Astrocyte of the cerebellum (primary cell): ENCODE results near the gene ZNF487.

ENCODE experiments used
- DNase-seq: peaks from one replicate; pipeline ENCODE4 v3.0.0-alpha.2; 2011; ENCODE audit warnings: low read depth
- H3K4me3 ChIP-seq: 2 replicates; pipeline ENCODE4 v1.5.1; 2011; ENCODE audit warnings: mild to moderate bottlenecking, low read depth, low read length, moderate library complexity
- CTCF ChIP-seq: IDR thresholded peaks from 2 replicates; pipeline ENCODE4 v1.5.1; 2012; ENCODE audit warnings: low read length, low read depth, moderate library complexity, mild to moderate bottlenecking; ENCODE audit errors: missing control alignments
- in situ Hi-C: cut with HindIII; loops from 2 replicates; pipeline ENCODE4 v1.10.0; 2017; ENCODE audit warnings: low sequenced_read_pairs

ZNF487 gene

GRCh38 chr10:43471146-43471545, 34.2 kb downstream of the ZNF487 start:
- H3K4me3 ChIP-seq: no peak overlapping the region
- in situ Hi-C loops: no loop called here
- DNase-seq: no peak
- TF ChIP-seq CTCF: no peak

GRCh38 chr10:43471935-43472720, 35.2 kb downstream of the ZNF487 start:
- in situ Hi-C loops: no loop called here
- TF ChIP-seq CTCF: no peak
- DNase-seq: no peak
- no peak overlapping the region for H3K4me3 ChIP-seq

DNA sequence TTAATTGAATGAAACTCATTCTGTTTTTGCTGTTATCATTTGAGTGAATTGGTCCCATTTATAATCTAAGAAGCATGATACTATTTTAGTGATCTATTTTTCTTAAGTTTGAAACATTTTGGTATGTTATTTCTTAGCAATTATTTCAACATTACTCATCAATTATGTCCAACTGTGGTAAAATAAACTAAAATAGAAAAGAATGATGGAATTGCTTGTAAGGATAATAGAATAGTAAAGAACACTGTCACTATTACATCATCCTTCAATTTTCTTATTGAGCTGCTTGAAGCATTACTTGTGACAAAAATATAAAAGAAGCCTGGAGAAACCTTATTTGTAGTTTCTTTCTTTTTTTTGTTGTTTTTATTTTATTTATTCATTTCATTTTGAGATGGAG, 42.4 kb downstream of the ZNF487 start:
- H3K4me3 ChIP-seq: no peak overlapping the region
- TF ChIP-seq CTCF: no peak
- DNase-seq: no peak
- in situ Hi-C loops: no loop called here

- in situ Hi-C loops: no loop called here
- H3K4me3 ChIP-seq: no peak overlapping the region
- TF ChIP-seq CTCF: no peak
Measured at GRCh38 chr10:43482319-43483078, 45.6 kb downstream of the ZNF487 start.

DNA sequence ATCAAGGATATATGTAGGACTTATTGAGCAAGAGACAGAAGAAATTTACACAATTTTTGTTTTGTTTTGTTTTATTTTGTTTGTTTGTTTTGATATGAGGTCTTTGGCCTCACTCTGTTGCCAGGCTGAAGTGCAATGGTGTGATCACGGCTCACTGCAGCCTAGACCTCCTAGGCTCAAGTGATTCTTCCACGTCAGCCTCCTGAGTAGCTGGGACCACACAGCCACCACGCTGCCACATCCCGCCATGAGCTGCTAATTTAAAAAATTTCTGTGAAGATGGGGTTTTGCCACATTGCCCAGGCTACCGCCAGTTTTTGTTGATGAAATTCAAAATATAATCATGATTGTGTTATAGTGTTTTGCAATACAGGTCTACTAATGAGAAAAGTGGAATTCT, 54.9 kb downstream of the ZNF487 start:
- no peak for TF ChIP-seq CTCF
- in situ Hi-C loops: no loop called here
- no peak overlapping the region for H3K4me3 ChIP-seq
- DNase-seq: no peak

More at GRCh38 chr10:43482319-43483078, 45.6 kb downstream of the ZNF487 start:
- DNase-seq: no peak

DNA sequence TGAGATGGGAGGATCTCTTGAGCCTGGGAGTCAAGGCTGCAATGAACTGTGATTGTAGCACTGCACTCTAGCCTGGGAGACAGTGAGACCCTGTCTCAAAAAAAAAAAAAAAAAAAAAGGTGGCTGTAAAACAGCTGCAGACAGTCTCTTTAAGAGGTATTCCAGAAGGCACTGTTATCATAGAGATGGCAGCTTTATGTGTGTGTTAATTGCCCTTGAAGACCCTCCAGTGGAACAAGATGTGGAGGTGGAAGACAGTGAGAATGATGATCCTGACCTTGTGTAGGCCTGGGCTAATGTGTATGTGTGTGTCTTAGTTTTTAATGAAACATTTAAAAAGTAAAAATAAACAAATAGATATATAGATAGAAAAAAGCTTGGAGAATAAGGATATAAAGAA, 66.0 kb downstream of the ZNF487 start:
- DNase-seq: no peak
- no peak overlapping the region for H3K4me3 ChIP-seq
- in situ Hi-C loops: no loop called here
- TF ChIP-seq CTCF: no peak
